Measurements from ENCODE around the gene VAC14. TPM values are rescaled to one million over a fixed set of nuclear protein-coding genes. Genes with fewer than 3 reads are reported as not detected.

VAC14 gene
- total RNA-seq, 1 donor from 2014 or later = 16.1 TPM

- Mint-ChIP-seq H3K27me3 (ENCODE audit: insufficient read depth, low read depth) (peaks cover 13% of the 10 kb centered on the region), H3K4me1 (no peaks in the 10 kb centered on the region), H3K9me3 (no peaks in the 10 kb centered on the region), H3K27ac (no peak overlapping the region), H3K36me3 (peaks cover 11% of the 10 kb centered on the region), H3K4me3 (no peak overlapping the region)
- H3K4me2 ChIP-seq = no peak overlapping the region
- no peaks in the 10 kb centered on the region for H4K20me1 ChIP-seq (ENCODE audit: low read depth)
- no peaks in the 10 kb centered on the region for H3K27me3 ChIP-seq
- H3K4me3 ChIP-seq = no peak overlapping the region
- H3K36me3 ChIP-seq = no peaks in the 10 kb centered on the region
- H3K79me2 ChIP-seq (ENCODE audit: low read depth) = no peaks in the 10 kb centered on the region
- H2AFZ ChIP-seq (replicated peaks) = no peak overlapping the region
- no peaks in the 10 kb centered on the region for H3K4me1 ChIP-seq
- no peak overlapping the region for H3K9ac ChIP-seq
- no peak for DNase-seq (ENCODE audit: low spot score)
- no peaks in the 10 kb centered on the region for H3F3A ChIP-seq (ENCODE audit: low read depth)
- no peaks in the 10 kb centered on the region for H3K9me3 ChIP-seq (ENCODE audit: low read depth)
- no peak overlapping the region for H3K27ac ChIP-seq
- TF ChIP-seq EZH2phosphoT487 (IDR thresholded peaks at IDR 0.05) = no peak
- no peak for TF ChIP-seq EZH2 (IDR thresholded peaks at IDR 0.05)
- TF ChIP-seq CTCF (IDR thresholded peaks at IDR 0.05) = no peak
These were observed 138.9 kb downstream of the VAC14 start for GRCh38 chr16:70661918-70662641.

- Mint-ChIP-seq H3K9me3 (no peaks in the 10 kb centered on the region), H3K27ac (no peak overlapping the region), H3K4me1 (no peaks in the 10 kb centered on the region), H3K27me3 (ENCODE audit: insufficient read depth, low read depth) (peaks cover 13% of the 10 kb centered on the region), H3K4me3 (no peak overlapping the region), H3K36me3 (peaks cover 9% of the 10 kb centered on the region)
- Histone ChIP-seq H2AFZ (replicated peaks) (no peak overlapping the region), H3K36me3 (no peaks in the 10 kb centered on the region), H3K27ac (no peak overlapping the region), H3F3A (ENCODE audit: low read depth) (no peaks in the 10 kb centered on the region), H3K9me3 (ENCODE audit: low read depth) (no peaks in the 10 kb centered on the region), H3K9ac (no peak overlapping the region), H3K27me3 (no peaks in the 10 kb centered on the region), H3K4me1 (no peaks in the 10 kb centered on the region), H3K4me2 (no peak overlapping the region), H3K4me3 (no peak overlapping the region), H3K79me2 (ENCODE audit: low read depth) (no peaks in the 10 kb centered on the region), H4K20me1 (ENCODE audit: low read depth) (no peaks in the 10 kb centered on the region)
- DNase-seq (ENCODE audit: low spot score) = no peak
- no peak for TF ChIP-seq CTCF (IDR thresholded peaks at IDR 0.05)
These were observed 139.4 kb downstream of the VAC14 start for GRCh38 chr16:70661534-70661917.

GRCh38 chr16:70660672-70661350 lies 140.1 kb downstream of the VAC14 start:
- H3K27ac Mint-ChIP-seq = no peak overlapping the region
- no peaks in the 10 kb centered on the region for H3K27me3 ChIP-seq
- no peak overlapping the region for H3K27ac ChIP-seq
- no peak overlapping the region for H3K4me3 Mint-ChIP-seq
- TF ChIP-seq EZH2 (IDR thresholded peaks at IDR 0.05) (no peak), CTCF (IDR thresholded peaks at IDR 0.05) (no peak), EZH2phosphoT487 (IDR thresholded peaks at IDR 0.05) (no peak)
- DNase-seq (ENCODE audit: low spot score) = no peak
- no peak overlapping the region for H3K4me3 ChIP-seq
- no peak overlapping the region for H2AFZ ChIP-seq (replicated peaks)
- no peaks in the 10 kb centered on the region for H3K36me3 ChIP-seq
- no peaks in the 10 kb centered on the region for H3K4me1 Mint-ChIP-seq
- H3K27me3 Mint-ChIP-seq (ENCODE audit: insufficient read depth, low read depth) = peaks cover 13% of the 10 kb centered on the region
- no peaks in the 10 kb centered on the region for H4K20me1 ChIP-seq (ENCODE audit: low read depth)
- no peaks in the 10 kb centered on the region for H3F3A ChIP-seq (ENCODE audit: low read depth)
- H3K9ac ChIP-seq = no peak overlapping the region
- no peaks in the 10 kb centered on the region for H3K4me1 ChIP-seq
- H3K36me3 Mint-ChIP-seq = peaks cover 3% of the 10 kb centered on the region
- H3K4me2 ChIP-seq = no peak overlapping the region
- no peaks in the 10 kb centered on the region for H3K9me3 ChIP-seq (ENCODE audit: low read depth)
- no peaks in the 10 kb centered on the region for H3K9me3 Mint-ChIP-seq
- no peaks in the 10 kb centered on the region for H3K79me2 ChIP-seq (ENCODE audit: low read depth)
